Right atrium auricular region (tissue), 2 donors: Measurements from ENCODE around the gene PTPN22. TPM values are rescaled to one million over a fixed set of nuclear protein-coding genes. Genes with fewer than 3 reads are reported as not detected.

Experiments used
- DNase-seq: peaks from one replicate; pipeline ENCODE4 v3.0.0-alpha.2; 2019; ENCODE audit warnings: low spot score
- H3K27ac ChIP-seq, 2 donors: fragments of 200-600 bp; sonication (generic); 1 replicate in 1 of 2; 2 replicates in 1 of 2; pipeline ENCODE4 v1.5.1; 2016 to 2019
- H3K27me3 ChIP-seq, 2 donors: fragments of 200-600 bp; sonication (generic); one replicate each; pipeline versions ENCODE4 v1.5.1 to v1.6.0; 2017 to 2019
- H3K36me3 ChIP-seq: fragments of 200-600 bp; sonication (generic); one replicate; pipeline ENCODE4 v1.5.1; 2016
- H3K4me1 ChIP-seq, 2 donors: fragments of 200-600 bp; sonication (generic); one replicate each; pipeline versions ENCODE4 v1.5.1 to v1.6.0; 2017 to 2019
- H3K4me3 ChIP-seq, 2 donors: fragments of 200-600 bp; sonication (generic); 1 replicate in 1 of 2; 2 replicates in 1 of 2; pipeline ENCODE4 v1.5.1; 2017 to 2019; ENCODE audit warnings: mild to moderate bottlenecking in 1 of 2, moderate library complexity in 1 of 2
- H3K9me3 ChIP-seq, 2 donors: fragments of 200-600 bp; sonication (generic); one replicate each; pipeline ENCODE4 v1.5.1; 2019
- CTCF ChIP-seq, 2 donors: fragments of 200-600 bp; sonication (generic); IDR thresholded peaks; one replicate each; pipeline ENCODE4 v1.5.1; 2019; ENCODE audit warnings: antibody characterized with exemption in 2 of 2
- total RNA-seq, 2 donors: library from RNA; depleted of rRNA; stranded (reverse); fragments of >200 nt; gene quantifications; one replicate each; pipeline ENCODE4 v1.1.0, GENCODE V29; 2016

The PTPN22 gene
- total RNA-seq, 2 donors from 2014 or later, result 0.33 to 2.0 TPM

DNA sequence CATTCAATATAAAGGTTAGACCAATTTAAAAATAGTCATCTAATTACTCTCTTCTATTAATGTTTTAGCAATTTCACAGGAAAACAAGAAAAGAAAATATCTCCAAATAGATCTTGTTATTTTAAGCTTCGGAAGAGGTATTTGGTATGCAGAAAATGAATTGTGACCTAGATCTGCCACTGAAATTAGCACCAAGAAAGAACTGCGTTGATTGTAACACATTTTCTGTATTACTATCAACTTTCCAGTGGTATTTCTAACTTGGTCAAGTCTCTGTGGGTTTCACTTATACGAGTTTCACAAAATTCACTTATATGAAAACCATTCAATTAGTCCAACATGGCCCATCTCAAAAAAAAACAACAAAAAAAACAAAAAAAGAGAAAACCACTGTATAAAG is 71.0 kb downstream of the PTPN22 start:
- H3K9me3 ChIP-seq, result no peaks in the 10 kb centered on the region
- H3K4me3 ChIP-seq, result no peak overlapping the region
- no peak for TF ChIP-seq CTCF (IDR thresholded peaks at IDR 0.05)
- H3K27me3 ChIP-seq, result no peaks in the 10 kb centered on the region
- H3K27ac ChIP-seq, result no peak overlapping the region
- no peak for DNase-seq
- H3K4me1 ChIP-seq, result peaks cover 0 to 28% of the 10 kb centered on the region in 2 donors
- peaks cover 15% of the 10 kb centered on the region for H3K36me3 ChIP-seq

GRCh38 chr1:113797472-113797871 is 74.0 kb downstream of the PTPN22 start:
- H3K4me1 ChIP-seq, result peaks cover 0 to 36% of the 10 kb centered on the region in 2 donors
- peaks cover 17% of the 10 kb centered on the region for H3K36me3 ChIP-seq
- DNase-seq, result no peak
- no peaks in the 10 kb centered on the region for H3K9me3 ChIP-seq
- no peak overlapping the region for H3K4me3 ChIP-seq
- H3K27me3 ChIP-seq, result no peaks in the 10 kb centered on the region
- no peak for TF ChIP-seq CTCF (IDR thresholded peaks at IDR 0.05)
- H3K27ac ChIP-seq, result no peak overlapping the region

DNA sequence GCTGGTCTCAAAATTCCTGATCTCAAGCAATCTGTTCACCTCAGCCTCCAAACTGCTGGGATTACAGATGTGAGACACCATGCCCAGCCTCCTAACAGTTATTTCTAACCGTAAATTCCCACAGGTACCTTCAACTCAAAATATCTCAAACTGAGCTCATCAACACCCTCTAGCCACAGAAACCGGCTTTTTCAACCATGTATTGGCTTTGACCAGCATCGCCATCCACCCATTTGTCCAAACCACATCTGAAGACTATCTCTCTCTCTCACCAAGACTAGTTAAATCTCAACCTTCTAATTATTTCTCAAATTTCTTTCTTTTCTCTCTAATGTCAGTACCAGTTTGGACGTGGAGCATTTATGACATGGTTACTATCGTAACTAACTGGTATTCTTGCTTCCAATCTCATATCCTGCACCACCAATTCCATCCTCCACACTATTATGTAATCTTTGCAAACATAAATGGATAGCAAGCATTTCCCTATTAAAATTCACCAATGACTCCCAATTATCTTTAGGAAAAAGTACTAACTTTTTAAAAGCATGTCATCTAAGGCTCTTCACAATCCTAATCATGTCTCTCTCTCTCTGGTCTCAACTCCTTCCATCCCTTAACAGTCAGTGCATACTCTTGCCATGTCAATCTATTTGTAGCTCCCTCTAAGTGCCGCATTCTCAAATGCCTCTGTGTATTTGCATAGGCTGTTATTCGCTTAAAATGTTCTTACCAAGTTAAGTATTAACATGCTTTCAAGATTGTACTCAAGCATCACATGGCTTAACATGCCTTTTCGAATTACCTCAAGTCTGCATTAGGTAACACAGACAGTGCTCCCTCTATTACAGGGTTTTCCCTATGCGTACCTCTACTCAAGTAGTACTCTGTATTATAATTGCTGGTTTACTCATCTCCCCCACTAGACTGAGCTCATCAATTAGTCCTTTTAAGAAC is 77.4 kb downstream of the PTPN22 start:
- DNase-seq, result no peak
- H3K9me3 ChIP-seq, result no peaks in the 10 kb centered on the region
- H3K27ac ChIP-seq, result peak overlapping the region in 1 of 2 donors; percentile 41
- H3K36me3 ChIP-seq, result peaks cover 17% of the 10 kb centered on the region
- H3K4me1 ChIP-seq, result peaks cover 0 to 29% of the 10 kb centered on the region in 2 donors
- TF ChIP-seq CTCF (IDR thresholded peaks at IDR 0.05), result no peak
- H3K27me3 ChIP-seq, result no peaks in the 10 kb centered on the region
- H3K4me3 ChIP-seq, result no peak overlapping the region

- no peaks in the 10 kb centered on the region for H3K9me3 ChIP-seq
- H3K27me3 ChIP-seq, result no peaks in the 10 kb centered on the region
- H3K4me1 ChIP-seq, result peaks cover 0 to 27% of the 10 kb centered on the region in 2 donors
- H3K36me3 ChIP-seq, result peaks cover 17% of the 10 kb centered on the region
- no peak for TF ChIP-seq CTCF (IDR thresholded peaks at IDR 0.05)
- H3K27ac ChIP-seq, result no peak overlapping the region
- no peak overlapping the region for H3K4me3 ChIP-seq
- DNase-seq, result no peak
Measured at GRCh38 chr1:113792986-113793385, 78.5 kb downstream of the PTPN22 start.

DNA sequence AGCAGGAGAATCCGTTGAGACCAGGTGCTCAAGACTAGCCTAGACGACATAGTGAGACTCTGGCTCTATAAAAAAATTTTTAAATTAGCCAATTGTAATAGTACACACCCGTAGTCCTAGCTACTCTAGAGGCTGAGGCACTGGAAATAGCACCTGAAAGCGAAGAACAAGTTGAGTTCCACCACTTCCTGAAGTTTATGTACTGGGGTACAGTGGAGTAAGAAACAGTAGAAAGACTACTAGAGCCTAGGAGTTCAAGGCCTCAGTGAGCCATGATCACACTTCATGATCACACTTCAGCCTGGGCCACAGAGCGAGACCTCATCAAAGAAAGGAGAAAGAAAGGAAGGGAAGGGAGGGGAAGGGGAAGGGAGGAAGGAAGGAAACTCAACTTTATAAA is 79.0 kb downstream of the PTPN22 start:
- no peak overlapping the region for H3K27ac ChIP-seq

More for the DNA sequence above, 79.0 kb downstream of the PTPN22 start:
- Histone ChIP-seq H3K9me3 (no peaks in the 10 kb centered on the region), H3K27me3 (no peaks in the 10 kb centered on the region), H3K4me1 (peaks cover 0 to 30% of the 10 kb centered on the region in 2 donors), H3K4me3 (no peak overlapping the region), H3K36me3 (peaks cover 15% of the 10 kb centered on the region)
- no peak for TF ChIP-seq CTCF (IDR thresholded peaks at IDR 0.05)
- DNase-seq, result no peak
